Measurements from ENCODE around the gene OR5H1. TPM values are rescaled to one million over a fixed set of nuclear protein-coding genes. Genes with fewer than 3 reads are reported as not detected.
"Not testable (repeated sequence)": the region's sequence is repeated elsewhere in the genome, so short reads cannot be mapped to it uniquely, and the experiment has no call there.

Gene OR5H1
- total and polyA plus RNA-seq, 12 donors = not detected

GRCh38 chr3:98115717-98116116, 14.8 kb upstream of the OR5H1 start:
- intact Hi-C loops (cut with DNase I) = no loop called here
- H3K9me3 ChIP-seq (replicated peaks in 1 of 3) = peaks cover 0 to 6% (median 0%) of the 10 kb centered on the region in 3 donors
- WGBS, 4 donors = 87 to 95% (median 91%) methylated on average over 1 of the region's 1 CpG
- no peak for TF ChIP-seq CTCF (IDR thresholded peaks at IDR 0.05)
- no peak for TF ChIP-seq POLR2A (IDR thresholded peaks at IDR 0.05)
- H3K4me1 ChIP-seq (replicated peaks in 1 of 2) = no peaks in the 10 kb centered on the region
- no peaks in the 10 kb centered on the region for H3K36me3 ChIP-seq (replicated peaks in 1 of 2)
- DNase-seq = no peak
- no peak overlapping the region for H3K4me3 ChIP-seq
- H3K27me3 ChIP-seq = no peaks in the 10 kb centered on the region
- H3K27ac ChIP-seq = no peak overlapping the region

GRCh38 chr3:98136631-98137030, 6.1 kb downstream of the OR5H1 start:
- no peaks in the 10 kb centered on the region for H3K4me1 ChIP-seq (replicated peaks in 1 of 2)
- intact Hi-C loops (cut with DNase I) = no loop called here

GRCh38 chr3:98137826-98138557, 7.5 kb downstream of the OR5H1 start:
- H3K36me3 ChIP-seq (replicated peaks in 1 of 2); DNase-seq; H3K27ac ChIP-seq; H3K9me3 ChIP-seq (replicated peaks in 1 of 3); H3K27me3 ChIP-seq; H3K4me1 ChIP-seq (replicated peaks in 1 of 2); H3K4me3 ChIP-seq; intact Hi-C loops (cut with DNase I): not testable (repeated sequence)
- WGBS, 4 donors = 74 to 83% (median 79%) methylated on average over 23 of the region's 23 CpGs

More at GRCh38 chr3:98136631-98137030, 6.1 kb downstream of the OR5H1 start:
- Histone ChIP-seq H3K4me3 (no peak overlapping the region), H3K9me3 (replicated peaks in 1 of 3) (no peaks in the 10 kb centered on the region), H3K27me3 (no peaks in the 10 kb centered on the region), H3K27ac (no peak overlapping the region), H3K36me3 (replicated peaks in 1 of 2) (no peaks in the 10 kb centered on the region)
- no peak for TF ChIP-seq POLR2A (IDR thresholded peaks at IDR 0.05)
- TF ChIP-seq CTCF (IDR thresholded peaks at IDR 0.05) = no peak
- no peak for DNase-seq
- WGBS, 4 donors = 45 to 68% (median 54%) methylated on average over 3 of the region's 3 CpGs

- Histone ChIP-seq H3K36me3 (replicated peaks in 1 of 2) (no peaks in the 10 kb centered on the region), H3K27me3 (no peaks in the 10 kb centered on the region), H3K4me3 (no peak overlapping the region), H3K27ac (no peak overlapping the region), H3K9me3 (replicated peaks in 1 of 3) (no peaks in the 10 kb centered on the region), H3K4me1 (replicated peaks in 1 of 2) (no peaks in the 10 kb centered on the region)
- no peak for TF ChIP-seq POLR2A (IDR thresholded peaks at IDR 0.05)
- intact Hi-C loops (cut with DNase I) = no loop called here
- DNase-seq = no peak
These were observed 10.0 kb downstream of the OR5H1 start for GRCh38 chr3:98140531-98140930.

- H3K9me3 ChIP-seq (replicated peaks in 1 of 3) = no peaks in the 10 kb centered on the region
- H3K27me3 ChIP-seq = no peaks in the 10 kb centered on the region
- no peaks in the 10 kb centered on the region for H3K36me3 ChIP-seq (replicated peaks in 1 of 2)
- intact Hi-C loops (cut with DNase I) = no loop called here
- H3K27ac ChIP-seq = no peak within 1 kb of the TSS
- TF ChIP-seq CTCF (IDR thresholded peaks at IDR 0.05) (no peak), POLR2A (IDR thresholded peaks at IDR 0.05) (no peak)
- DNase-seq = no peak
- H3K4me3 ChIP-seq = no peak within 1 kb of the TSS
- H3K4me1 ChIP-seq (replicated peaks in 1 of 2) = no peaks in the 10 kb centered on the region
- 43 to 59% (median 50%) methylated on average over 1 of the region's 1 CpG for WGBS, 4 donors
These were observed 16.7 kb downstream of the OR5H1 start, which contains the start of gene OR5H14 for GRCh38 chr3:98147179-98147578. Gene OR5H14, plus strand, starts transcription at chr3:98147479. Its CDS starts 1,907 bp downstream, at chr3:98149386.
